GM21737 (cell line): ENCODE measurements around the gene SPTB.

ENCODE experiments used
- ATAC-seq: cut with Tn5 transposase; IDR thresholded peaks from one replicate; pipeline ENCODE4 v1.9.1; 2021; ENCODE audit warnings: mild to moderate bottlenecking, moderate library complexity; ENCODE audit not compliant: unreplicated experiment

SPTB gene

DNA sequence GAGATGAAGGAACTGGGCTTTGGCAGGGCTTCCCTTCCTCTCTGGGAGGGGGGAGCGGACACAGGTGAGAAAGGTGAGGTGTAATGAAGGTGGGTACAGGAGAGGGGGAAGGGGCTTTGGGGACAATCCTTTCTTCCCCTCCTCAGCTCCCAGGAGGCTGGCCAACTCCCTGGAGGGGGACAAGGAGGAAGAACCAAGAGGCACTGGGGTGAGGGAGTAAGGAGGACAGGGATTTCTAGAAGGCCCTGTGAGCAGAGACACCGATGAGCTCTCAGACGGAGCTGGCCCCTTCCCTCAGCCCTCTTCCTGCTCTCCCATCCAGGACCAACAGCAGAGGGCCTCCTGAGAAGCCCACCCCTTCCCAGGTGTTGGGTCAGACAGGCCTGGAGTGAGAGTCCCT is 122.1 kb downstream of the SPTB start:
- ATAC-seq = no peak

DNA sequence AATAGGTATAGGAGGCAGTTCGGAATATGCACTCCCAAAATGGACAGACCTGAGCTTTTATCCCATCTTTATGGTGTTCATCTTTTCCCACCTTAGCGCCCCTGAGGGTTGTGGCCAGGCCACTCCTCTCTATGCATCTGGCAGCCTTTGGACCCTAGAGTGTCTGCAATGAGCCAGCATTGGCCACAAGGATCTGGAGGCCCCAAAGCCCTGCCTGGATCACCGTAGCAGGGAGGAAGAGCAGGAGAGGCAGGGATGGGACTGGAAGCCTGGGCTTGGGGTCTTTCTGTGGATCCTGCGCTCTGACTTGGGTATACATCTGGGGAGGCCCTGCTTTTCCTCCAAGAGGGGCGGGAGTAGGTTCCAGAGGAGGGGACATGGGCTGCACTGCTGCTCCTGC is 123.0 kb downstream of the SPTB start:
- no peak for ATAC-seq

DNA sequence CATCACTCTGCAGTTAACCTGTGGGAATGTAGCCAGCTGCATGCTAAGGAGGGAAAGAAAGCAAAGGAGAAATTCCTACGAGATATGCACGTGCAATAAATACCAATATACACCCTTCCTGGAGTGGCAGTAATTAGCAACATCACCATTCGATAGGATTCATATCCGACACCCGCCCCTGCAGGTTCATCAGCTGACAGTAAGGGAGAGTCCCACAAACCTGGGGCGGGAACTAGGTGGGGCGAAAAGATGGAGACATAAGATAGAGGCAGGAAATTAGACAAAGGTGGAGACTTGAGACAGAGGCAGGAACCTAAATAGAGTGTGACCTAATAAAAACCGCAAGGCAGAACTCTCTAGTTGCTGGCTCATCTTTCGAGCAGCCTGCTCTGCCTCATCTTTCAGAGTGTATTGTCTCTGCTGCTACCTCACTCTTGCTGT is 123.9 kb downstream of the SPTB start:
- ATAC-seq = no peak

DNA sequence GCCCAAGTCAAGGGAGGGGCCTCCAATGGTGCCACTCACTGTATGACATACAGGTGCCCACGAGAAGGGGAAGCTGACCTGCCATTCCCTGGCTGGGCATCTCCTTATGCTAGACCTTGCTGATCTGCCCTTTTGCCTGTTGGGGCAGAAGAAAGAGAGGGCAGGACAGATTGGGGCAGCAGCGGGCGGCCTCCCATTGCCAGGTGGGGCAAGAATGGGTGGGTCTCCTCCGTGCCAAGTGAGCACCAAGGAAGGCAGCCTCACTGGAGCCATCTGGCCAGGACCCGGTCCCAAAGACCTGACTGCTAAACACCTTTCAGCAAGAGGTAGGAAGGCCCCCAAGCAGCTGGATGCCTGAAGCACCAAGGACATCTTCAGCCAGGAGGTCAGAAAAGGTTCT is 125.0 kb downstream of the SPTB start:
- no peak for ATAC-seq

DNA sequence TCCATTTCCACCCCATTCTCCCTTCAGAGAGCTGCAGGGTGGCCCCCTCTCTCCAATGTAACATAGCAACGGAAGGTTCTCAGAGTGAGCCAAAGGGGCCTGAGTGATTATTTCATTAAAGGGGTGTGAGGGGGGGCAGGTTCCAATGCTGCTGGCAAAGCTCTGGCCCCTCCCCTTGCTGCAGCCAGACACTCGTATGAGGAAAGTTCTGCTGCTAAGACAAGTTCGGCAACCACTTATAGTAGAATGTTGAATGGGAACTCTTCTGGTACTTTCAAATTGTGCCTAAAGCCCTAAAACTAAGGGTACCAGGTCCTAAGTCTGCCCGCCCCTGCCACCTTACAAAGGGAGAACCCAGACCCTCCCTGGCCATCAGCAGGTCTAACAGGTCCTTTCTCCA is 125.7 kb downstream of the SPTB start:
- ATAC-seq = no peak

DNA sequence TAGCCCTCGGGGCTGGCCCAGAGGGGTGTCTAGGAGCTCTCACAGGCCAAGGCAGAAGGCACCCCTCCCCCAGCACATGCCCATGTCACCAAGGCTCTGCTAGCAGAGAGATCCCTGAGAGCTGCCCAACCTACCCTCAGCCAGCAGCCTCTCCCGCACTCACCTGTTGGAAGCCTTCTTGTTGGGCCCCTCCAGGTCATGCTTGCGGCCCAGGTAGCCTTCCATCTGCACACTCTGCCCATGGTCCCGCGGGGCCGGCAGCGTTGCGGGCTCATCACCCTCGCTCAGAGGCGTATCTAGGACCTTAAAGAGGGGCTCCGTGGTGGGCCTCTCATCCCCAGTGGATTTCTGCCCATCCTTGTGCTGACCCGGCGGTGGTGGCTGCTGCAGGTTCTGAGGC is 126.3 kb downstream of the SPTB start:
- ATAC-seq = no peak

DNA sequence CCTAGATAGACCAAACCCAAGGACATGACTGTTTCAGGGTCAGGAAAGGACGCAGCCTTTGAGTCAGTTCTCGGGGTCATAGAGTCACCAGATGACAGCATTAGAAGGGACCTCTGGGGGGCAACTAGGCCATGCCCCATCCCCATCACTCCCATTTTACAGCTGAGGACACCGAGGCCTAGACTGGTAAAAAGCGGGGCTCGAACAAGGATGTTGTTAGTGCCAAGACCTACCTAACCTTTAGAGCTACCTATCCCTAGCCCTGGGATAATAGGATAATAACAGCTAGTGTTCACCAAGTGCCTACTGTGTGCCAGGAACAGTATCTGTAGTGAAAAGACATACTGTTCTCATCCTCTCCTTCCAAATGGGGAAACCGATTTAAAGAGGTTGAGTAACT is 126.8 kb downstream of the SPTB start:
- ATAC-seq = no peak

DNA sequence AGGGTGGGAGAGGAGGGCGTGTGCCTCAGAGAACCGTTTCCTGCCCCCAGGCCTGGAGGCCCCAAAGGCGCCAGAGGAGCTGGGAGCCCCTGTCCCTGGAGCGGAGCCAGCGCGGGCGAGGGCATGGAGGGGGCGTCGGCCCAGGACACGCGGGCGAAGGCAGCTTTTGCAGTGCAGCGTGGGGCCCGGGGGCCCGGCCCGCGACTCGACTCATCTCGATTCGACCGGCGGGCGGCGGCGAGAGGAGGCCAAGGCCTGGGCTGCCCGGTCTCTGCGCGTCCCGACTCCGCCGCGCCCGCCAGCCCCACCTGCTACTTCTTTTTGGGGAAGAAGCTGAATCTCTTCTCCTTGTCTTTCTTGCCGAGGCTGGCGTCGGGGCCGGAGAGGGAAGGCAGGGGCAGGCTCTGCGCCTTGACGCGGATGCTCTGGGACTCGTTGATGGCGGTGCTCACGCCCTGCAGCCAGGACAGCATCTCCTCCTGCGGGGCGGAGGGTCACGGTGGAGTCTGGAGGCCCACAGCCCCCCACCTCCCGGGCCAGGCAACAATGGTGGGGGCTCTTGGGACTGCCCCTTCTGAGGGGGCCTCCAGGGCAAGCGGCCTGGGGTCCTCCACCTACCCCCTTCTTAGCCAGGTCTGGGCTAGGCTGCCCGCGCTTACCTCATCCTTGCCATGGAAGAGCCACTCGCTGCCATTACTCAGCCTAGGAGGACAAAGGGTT is 130.6 kb downstream of the SPTB start:
- ATAC-seq = no peak

DNA sequence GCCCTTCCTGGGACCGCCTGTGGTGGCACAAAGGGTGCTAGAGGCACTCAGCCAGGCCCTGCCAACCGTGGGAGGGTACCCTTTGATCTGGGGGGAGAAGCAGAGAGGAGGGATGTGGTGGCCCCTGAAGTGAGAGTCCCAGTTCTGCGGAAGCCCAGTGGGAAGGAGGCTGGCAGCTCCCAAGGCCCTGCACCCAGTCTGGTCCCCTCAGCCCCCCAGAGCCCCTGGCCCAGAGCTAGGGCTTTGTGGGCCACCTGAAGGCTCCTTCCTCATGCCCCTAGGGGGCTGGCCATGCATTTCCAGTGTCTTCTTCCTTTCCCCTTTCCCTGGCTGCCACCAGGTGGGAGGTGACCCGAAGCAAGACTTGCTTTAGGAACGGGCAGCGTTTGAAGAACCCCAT is 131.2 kb downstream of the SPTB start:
- ATAC-seq = no peak

DNA sequence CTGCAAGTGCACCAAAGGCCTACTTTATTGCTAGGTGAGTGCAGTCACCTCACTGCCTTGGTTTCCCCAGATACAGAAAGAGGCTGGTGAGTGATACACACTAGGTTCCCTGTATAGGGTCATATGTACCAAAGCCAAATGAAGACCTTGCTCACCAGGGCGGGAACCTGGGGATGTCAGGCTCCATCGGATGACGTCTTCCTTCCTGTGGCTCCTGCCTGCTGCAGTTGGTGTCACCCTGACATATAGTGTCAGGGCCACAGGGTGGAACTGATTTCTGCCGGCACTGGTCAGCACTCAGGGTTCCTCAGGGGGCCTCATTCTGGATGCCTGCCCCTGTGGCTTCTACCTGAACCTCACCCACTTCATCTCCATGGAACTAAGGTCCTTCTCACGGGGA is 132.4 kb downstream of the SPTB start:
- no peak for ATAC-seq

DNA sequence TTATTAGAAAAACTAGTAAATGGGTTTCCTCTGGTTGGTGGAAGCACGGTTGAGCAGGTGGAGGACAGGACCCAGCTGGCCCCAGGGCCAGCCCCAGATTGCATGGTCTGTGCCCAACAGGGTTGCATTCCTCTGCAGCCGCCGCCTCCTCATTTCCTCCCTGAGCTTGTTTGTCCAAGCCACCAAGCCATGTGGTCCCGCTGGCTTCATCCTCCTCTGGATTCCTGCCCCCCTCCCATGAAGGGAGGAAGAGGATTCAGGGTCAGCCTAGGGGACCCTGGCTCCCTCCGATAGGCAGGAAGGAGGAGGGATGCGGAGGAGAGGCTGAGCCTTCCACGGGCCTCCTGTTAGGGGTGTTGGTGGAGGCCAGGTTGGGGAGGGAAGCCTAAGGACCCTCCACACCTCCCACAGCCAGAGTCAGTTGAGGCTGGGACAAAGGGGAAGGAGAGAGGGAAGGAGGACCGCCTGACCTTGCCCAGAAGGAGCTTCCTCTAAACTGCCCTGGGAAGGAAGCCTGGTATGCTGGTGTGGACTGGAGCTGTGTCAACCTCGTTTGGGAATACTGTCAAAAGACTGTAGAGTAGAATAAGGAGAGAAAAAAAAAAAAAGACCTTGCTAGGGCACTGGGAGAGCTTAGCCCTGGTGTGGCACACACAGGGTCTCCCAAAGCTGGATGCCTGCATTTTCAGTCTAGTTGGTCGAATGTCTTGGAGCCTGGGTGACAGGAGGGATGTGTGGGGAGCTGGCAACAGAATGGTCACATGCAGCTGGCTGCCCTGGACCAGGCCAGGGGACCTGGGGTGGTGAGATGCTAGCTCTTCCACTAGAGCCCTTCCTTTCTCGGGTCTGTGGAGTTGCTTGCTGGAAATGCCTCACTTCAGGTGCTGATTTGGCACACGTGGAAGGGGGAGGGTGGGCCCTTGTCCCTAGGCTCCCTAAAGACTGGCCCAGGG is 133.1 kb downstream of the SPTB start:
- no peak for ATAC-seq

DNA sequence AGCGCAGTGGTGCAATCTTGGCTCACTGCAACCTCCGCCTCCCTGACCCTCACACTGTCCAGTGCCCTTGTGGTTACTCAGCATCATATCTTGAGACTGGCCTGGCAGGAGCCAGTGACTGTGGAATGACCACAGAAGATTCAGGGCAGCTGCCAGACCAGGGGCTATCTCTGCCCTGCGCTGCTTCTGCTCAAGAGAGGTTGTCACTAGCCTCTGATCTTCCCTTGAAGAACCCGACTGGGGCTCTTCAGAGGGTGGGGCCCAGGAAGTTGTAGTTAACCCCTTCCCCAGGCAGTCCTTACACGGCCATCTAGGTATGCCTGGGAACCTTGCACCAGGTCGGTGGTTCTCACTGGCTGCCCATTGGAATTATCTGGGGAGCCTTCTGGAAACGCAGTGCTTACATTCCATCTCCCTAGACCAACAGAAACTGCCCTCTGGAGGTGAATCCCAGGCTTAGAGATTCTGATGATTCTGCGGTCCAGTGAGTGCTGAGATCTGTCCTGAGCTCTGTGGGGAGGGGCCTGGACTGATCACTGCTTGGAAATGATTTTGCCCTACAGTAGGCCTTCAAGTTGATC is 134.1 kb downstream of the SPTB start:
- no peak for ATAC-seq

DNA sequence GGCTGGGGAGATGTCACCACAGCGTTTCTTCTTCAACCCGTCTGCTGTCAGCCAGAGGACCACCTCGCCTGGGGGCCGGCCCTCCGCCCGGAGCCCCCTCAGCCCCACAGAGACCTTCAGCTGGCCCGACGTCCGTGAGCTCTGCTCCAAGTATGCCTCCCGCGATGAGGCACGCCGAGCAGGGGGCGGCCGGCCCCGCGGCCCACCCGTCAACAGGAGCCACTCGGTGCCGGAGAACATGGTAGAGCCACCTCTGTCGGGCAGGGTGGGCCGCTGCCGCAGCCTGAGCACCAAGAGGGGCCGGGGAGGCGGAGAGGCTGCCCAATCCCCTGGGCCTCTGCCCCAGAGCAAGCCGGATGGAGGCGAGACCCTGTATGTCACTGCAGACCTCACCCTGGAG is 136.6 kb downstream of the SPTB start:
- no peak for ATAC-seq

DNA sequence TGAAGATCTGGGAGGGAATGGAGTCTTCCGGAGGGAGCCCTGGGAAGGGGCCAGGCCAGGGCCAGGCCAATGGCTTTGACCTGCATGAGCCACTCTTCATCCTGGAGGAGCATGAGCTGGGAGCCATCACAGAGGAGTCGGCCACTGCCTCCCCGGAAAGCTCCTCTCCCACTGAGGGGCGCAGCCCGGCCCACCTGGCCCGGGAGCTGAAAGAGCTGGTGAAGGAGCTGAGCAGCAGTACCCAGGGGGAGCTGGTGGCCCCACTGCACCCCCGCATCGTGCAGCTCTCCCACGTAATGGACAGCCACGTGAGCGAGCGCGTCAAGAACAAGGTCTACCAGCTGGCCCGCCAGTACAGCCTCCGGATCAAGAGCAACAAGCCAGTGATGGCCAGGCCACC is 137.7 kb downstream of the SPTB start:
- ATAC-seq = no peak

DNA sequence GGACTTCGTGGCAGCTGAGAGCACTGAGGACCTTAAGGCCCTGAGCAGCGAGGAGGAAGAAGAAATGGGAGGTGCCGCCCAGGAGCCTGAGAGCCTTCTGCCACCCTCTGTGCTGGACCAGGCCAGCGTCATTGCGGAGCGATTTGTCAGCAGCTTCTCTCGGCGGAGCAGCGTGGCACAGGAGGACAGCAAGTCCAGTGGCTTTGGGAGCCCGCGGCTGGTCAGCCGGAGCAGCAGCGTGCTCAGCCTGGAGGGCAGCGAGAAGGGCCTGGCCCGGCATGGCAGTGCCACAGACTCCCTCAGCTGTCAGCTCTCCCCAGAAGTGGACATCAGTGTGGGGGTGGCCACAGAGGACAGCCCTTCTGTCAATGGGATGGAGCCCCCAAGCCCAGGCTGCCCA is 138.5 kb downstream of the SPTB start:
- no peak for ATAC-seq

DNA sequence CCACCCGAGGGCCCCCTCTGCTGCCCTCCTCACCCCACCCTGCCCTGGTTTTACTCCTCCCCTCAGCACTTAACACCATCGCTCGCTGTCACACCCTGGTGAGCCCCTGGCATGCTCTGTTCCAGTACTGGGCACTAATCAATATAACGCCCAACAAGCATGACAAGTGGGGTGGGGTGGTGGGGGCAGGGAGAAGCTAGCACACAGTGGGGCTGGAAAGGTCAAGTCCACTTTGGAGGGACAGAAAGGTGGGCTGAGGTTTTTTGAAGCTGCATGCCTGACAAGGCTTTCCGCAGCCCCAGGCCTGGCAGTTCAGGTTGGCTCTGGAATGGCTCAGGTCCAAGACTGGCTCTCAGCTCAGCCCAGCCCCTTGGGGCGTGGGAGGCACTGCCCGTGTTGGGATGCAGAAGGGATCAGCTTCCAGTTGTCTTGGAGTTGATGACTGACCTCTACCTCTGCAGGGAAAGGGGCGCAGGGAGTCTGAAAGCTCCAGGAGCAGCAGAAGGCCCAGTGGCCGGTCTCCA is 141.4 kb downstream of the SPTB start:
- ATAC-seq = no peak

DNA sequence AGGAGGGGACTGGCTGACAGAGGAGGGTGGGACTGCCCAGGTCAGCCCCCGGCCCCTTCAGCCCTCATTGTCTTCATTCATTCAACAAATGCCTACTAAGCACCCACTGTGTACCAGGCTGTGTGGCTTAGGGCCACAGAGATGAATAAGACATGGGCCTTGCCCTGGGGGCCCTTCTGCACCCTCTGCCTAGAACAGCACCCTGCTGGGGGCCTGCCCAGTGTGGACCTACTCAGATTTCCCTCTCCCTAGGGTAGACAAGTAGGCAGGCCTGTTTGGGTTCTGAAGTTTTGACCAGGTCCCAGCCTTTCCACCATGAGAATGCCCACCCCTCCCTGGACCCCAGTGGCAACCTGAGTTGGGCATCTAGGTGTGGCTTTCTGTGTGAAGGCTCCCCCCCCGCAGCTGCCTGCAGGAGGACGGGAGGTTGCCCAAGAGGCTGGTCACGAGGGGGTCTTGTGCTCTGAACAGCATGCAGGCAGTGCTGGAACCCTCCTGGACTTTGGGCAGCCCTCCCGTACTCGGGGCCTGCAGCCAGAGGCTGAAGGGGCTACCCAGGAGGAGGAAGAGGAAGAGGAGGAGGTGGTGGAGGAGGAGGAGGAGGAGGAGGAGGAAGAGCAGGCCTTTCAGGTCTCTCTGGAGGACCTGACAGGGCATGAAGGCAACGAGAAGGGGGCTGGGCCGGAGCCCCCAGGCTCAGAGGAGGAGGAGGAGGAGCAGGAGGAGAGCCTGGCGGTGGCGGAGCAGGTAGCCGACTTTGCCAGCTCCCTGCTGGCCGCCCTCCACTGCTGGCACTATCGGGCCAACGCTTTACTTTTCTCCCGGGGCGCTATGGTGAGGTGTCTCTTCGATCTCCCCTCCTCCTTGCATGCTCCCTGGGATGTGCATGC is 142.1 kb downstream of the SPTB start:
- no peak for ATAC-seq

DNA sequence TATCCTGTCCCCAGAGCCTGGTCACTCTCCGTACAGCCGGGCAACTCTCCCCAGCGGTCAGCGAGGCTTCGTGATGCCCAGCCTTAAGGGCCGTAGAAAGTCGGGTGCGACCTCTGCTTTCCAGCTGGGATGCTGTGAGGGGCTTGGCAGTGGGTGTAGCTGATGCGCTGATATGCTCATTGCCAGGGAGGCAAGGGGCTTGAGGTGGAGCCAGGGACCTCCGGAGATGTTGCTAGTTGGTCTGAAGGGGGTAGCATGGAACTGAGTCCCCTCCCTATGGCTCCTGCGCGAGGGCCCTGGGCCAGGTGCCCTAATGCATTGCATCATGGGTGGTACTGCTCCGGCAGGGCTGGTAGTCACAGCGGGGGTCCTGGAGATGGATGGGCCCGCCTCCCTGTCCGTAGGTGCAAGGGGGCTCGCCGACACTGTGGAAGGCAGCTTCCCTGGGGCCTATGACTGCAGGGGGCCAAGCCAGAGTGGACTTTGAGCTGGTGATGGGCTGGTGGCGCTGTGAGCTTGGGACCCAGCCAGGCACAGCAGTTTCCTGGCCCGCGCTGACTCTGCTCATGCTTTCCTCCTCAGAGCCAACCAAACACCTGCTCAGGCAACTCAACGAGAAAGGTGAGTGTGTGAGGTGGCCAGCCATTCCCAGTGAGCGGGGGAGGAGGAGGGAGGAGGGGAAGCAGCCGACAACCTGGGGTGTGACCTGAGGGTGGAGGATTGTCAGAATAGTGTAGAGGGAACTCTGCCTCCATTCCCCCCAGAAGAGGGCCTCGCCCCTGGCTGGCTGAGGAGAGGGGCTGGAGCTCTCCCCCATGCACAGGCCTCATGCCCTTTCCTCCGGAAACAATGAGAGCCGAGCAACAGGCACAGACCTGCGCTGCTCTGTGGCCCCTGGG is 143.2 kb downstream of the SPTB start:
- ATAC-seq = no peak

DNA sequence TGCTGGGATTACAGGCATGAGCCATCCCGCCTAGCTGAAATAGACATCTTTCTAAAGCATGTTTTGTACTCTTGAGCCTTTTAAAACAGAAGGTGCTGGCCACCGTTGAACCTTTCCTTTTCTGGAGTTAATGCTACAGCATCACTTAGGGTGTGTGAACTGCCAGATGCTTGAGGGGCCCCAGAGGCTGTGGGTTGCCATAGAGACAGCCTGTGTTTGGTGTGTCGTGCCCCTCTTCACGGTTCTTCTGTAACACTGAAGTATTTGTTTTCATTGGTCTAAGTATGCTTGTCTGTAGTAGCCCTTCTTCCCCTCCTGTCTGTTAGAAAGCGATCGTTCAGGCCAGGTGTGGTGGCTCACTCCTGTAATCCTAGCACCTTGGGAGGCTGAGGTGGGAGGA is 144.7 kb downstream of the SPTB start:
- no peak for ATAC-seq

DNA sequence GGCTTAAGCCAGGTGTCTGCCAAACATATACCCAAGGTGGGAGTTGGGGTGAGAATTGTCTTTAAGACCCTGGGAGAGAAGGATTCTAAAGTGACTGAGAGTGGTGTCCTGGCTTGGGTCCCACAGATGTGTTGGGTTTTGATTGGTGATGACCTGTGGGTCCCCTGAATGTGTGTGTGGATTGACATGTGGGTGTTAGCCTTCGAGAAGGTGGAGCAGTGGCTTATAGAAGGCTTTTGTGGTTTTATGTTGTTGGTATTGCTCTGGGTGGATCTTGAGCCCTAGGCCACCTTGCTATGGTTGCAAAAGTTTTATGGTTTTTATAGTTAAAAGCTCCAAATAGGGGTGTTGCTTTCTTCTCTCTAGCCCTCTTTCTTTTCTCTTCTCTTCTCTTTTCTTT is 145.8 kb downstream of the SPTB start:
- ATAC-seq = no peak
